ENCODE data around the gene TMEM255B.
"Not testable (repeated sequence)": the region's sequence is repeated elsewhere in the genome, so short reads cannot be mapped to it uniquely, and the experiment has no call there.

TMEM255B gene

GRCh38 chr13:113742000-113742441, 17.0 kb upstream of the TMEM255B start:
- no peak for TF ChIP-seq CTCF (IDR thresholded peaks at IDR 0.05; ENCODE audit: extremely low read depth, insufficient read depth, missing control alignments)
- in situ Hi-C loops (cut with MboI; ENCODE audit: low pct_unique_long_range_greater_than_20kb, low sequenced_read_pairs, unreplicated experiment): no loop called here
- DNase-seq (ENCODE audit: low spot score): no peak

GRCh38 chr13:113742445-113743120, 16.4 kb upstream of the TMEM255B start:
- no peak for TF ChIP-seq CTCF (IDR thresholded peaks at IDR 0.05; ENCODE audit: extremely low read depth, insufficient read depth, missing control alignments)
- DNase-seq (ENCODE audit: low spot score): no peak
- in situ Hi-C loops (cut with MboI; ENCODE audit: low pct_unique_long_range_greater_than_20kb, low sequenced_read_pairs, unreplicated experiment): no loop called here

DNA sequence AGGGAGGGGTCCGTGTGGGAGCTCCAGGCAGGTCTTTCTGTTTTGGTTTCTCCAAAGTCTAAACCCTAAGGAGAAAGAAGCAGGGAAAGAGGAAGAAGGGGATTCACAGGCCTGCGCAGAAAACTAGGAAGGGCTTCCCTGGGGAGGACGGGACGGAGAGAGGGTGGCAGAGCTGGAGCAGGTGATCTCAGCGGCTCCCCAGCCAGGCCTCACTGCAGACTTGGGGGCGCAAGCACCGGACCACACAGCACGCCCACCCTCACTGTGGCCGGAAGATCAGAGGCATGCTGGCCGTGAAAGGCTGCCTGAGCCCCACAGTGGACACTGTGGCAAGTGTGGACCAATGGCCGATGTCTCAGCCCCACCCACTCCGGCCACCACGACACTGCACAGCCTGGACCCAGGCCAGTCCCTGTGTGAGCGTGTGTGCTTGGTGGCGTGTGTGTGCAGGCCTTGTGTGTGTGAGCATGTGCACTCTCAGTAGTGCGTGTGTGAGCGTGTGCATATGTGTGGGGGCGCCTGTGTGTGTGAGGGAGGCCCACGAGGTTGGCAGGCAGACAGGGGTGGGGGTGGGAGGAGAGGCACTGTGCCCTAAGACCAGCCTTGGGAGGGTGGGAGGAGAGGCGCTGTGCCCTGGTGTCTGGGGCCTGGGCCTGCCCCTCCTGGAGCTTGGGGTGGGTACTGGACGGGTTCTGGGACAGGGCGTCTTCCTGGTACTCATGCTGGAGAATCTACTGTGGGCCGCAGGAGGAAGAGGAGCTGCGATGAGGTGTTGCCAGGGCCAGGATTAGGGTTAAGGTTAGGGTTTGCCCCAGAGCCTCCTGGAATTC, 15.4 kb upstream of the TMEM255B start:
- no peak for TF ChIP-seq CTCF (IDR thresholded peaks at IDR 0.05; ENCODE audit: extremely low read depth, insufficient read depth, missing control alignments)
- in situ Hi-C loops (cut with MboI; ENCODE audit: low pct_unique_long_range_greater_than_20kb, low sequenced_read_pairs, unreplicated experiment): no loop called here

DNA sequence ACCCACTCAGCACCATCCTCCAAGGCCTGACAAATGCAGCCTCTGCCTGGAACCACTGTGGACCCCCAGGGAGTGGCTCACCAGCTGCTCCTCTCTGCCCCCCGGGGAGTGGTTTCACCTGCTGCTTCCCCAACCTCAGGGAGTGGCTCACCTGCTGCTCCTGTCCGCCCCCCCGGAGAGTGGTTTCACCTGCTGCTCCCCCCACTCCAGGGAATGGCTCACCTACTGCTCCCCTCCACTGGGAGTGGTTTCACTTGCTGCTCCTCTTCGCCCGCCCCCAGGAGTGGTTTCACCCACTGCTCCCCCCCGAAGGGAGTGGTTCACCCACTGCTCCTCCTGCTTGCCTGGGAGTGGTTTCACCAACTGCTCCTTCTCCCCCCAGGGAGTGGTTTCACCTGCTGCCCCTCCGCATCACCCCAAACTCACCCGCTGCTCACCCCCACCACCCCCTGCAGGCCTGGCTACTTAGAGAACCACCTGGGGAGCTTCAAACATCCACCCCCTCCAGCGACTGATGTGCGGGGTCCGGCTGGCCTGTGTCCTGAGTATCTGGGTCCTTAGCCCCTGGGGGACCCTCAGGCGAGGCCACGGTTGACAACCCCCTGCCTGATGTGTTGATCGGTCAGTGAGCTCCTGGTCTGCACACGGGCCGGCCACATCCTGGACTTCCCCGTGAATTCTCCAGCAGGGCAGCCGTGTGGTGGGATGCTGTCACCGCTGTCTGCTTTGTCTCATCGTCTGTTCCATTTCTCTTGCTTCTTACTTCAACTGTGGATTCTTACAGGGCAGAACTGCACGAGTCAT, 14.6 kb upstream of the TMEM255B start:
- no peak for TF ChIP-seq CTCF (IDR thresholded peaks at IDR 0.05; ENCODE audit: extremely low read depth, insufficient read depth, missing control alignments)
- in situ Hi-C loops (cut with MboI; ENCODE audit: low pct_unique_long_range_greater_than_20kb, low sequenced_read_pairs, unreplicated experiment): no loop called here
- no peak for DNase-seq (ENCODE audit: low spot score)

More for the DNA sequence above, 15.4 kb upstream of the TMEM255B start:
- DNase-seq (ENCODE audit: low spot score): no peak

- no peak for TF ChIP-seq CTCF (IDR thresholded peaks at IDR 0.05; ENCODE audit: extremely low read depth, insufficient read depth, missing control alignments)
- in situ Hi-C loops (cut with MboI; ENCODE audit: low pct_unique_long_range_greater_than_20kb, low sequenced_read_pairs, unreplicated experiment): no loop called here
- no peak for DNase-seq (ENCODE audit: low spot score)
Observed at GRCh38 chr13:113745059-113745458, 14.0 kb upstream of the TMEM255B start.

DNA sequence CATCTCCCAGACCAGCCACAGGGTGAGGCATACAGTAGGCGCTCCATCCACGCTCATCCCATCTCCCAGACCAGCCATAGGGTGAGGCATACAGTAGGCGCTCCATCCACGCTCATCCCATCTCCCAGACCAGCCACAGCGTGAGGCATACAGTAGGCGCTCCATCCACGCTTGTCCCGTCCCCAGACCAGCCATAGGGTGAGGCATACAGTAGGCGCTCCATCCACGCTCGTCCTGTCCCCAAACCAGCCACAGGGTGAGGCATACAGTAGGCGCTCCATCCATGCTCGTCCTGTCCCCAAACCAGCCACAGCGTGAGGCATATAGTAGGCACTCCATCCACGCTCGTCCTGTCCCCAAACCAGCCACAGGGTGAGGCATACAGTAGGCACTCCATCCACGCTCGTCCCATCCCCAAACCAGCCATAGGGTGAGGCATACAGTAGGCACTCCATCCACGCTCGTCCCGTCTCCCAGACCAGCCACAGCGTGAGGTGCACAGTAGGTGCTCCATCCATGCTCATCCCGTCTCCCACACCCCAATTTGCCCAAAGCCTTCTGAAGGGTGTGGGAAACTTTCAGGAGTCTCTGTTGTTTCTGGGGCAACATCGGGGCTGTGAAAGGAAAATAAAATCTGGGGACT, 13.4 kb upstream of the TMEM255B start:
- in situ Hi-C loops (cut with MboI; ENCODE audit: low pct_unique_long_range_greater_than_20kb, low sequenced_read_pairs, unreplicated experiment); DNase-seq (ENCODE audit: low spot score): not testable (repeated sequence)

Data from GM13977 (cell line).